ENCODE measurements around the gene ARL5A.

DNA sequence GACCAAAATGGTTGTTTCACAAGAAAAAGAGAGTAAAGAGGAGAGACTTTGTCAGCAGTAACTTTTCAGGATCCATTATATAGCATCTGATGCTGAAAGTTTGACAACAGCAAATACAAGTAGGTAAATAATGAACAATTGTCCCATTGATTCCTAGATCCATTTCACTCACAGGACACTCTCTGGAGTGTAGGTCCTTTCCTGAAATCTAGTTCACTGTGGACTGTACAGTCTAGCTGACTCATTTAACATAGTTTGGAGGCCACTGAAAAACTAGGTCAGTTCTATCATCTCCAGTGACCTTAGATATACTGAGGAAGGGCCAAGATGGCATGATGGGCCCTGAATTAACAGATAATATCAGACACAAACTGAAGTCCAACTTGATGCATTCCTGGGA is 74.7 kb downstream of the ARL5A start:
- TF ChIP-seq FOXM1 (IDR thresholded peaks at IDR 0.05; ENCODE audit: borderline replicate concordance, low read depth): no peak
- no peak for TF ChIP-seq CREB1 (IDR thresholded peaks at IDR 0.05; ENCODE audit: low read depth)
- no peak for TF ChIP-seq EP300 (IDR thresholded peaks at IDR 0.05; ENCODE audit: borderline replicate concordance)
- TF ChIP-seq, protein P1, sequence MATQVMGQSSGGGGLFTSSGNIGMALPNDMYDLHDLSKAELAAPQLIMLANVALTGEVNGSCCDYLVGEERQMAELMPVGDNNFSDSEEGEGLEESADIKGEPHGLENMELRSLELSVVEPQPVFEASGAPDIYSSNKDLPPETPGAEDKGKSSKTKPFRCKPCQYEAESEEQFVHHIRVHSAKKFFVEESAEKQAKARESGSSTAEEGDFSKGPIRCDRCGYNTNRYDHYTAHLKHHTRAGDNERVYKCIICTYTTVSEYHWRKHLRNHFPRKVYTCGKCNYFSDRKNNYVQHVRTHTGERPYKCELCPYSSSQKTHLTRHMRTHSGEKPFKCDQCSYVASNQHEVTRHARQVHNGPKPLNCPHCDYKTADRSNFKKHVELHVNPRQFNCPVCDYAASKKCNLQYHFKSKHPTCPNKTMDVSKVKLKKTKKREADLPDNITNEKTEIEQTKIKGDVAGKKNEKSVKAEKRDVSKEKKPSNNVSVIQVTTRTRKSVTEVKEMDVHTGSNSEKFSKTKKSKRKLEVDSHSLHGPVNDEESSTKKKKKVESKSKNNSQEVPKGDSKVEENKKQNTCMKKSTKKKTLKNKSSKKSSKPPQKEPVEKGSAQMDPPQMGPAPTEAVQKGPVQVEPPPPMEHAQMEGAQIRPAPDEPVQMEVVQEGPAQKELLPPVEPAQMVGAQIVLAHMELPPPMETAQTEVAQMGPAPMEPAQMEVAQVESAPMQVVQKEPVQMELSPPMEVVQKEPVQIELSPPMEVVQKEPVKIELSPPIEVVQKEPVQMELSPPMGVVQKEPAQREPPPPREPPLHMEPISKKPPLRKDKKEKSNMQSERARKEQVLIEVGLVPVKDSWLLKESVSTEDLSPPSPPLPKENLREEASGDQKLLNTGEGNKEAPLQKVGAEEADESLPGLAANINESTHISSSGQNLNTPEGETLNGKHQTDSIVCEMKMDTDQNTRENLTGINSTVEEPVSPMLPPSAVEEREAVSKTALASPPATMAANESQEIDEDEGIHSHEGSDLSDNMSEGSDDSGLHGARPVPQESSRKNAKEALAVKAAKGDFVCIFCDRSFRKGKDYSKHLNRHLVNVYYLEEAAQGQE (IDR thresholded peaks at IDR 0.05; ENCODE audit: low read depth): no peak
- no peak for TF ChIP-seq CEBPB (IDR thresholded peaks at IDR 0.05)
- TF ChIP-seq, protein P2, sequence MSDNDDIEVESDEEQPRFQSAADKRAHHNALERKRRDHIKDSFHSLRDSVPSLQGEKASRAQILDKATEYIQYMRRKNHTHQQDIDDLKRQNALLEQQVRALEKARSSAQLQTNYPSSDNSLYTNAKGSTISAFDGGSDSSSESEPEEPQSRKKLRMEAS (IDR thresholded peaks at IDR 0.05): no peak
- no peak for TF ChIP-seq EGR1 (IDR thresholded peaks at IDR 0.05)
- no peak for TF ChIP-seq TEAD4 (IDR thresholded peaks at IDR 0.05)
- TF ChIP-seq YY1 (IDR thresholded peaks at IDR 0.05; ENCODE audit: low read depth): no peak
- TF ChIP-seq ZBTB7A (IDR thresholded peaks at IDR 0.05; ENCODE audit: low read depth): no peak
- TF ChIP-seq RAD21 (IDR thresholded peaks at IDR 0.05; ENCODE audit: low read depth): no peak
- TF ChIP-seq TAF1 (IDR thresholded peaks at IDR 0.05; ENCODE audit: low read depth): no peak
- TF ChIP-seq NFIC (IDR thresholded peaks at IDR 0.05): no peak
